SK-N-SH (cell line): Measurements from ENCODE around the gene KLHL41.

ENCODE experiments used
- FOXM1 ChIP-seq: IDR thresholded peaks from 2 replicates; pipeline ENCODE4 v1.4.0; 2012; ENCODE audit warnings: low read depth, mild to moderate bottlenecking
- GABPA ChIP-seq: IDR thresholded peaks from 2 replicates; pipeline ENCODE4 v1.4.0; 2012; ENCODE audit warnings: low read depth, mild to moderate bottlenecking
- JUND ChIP-seq: IDR thresholded peaks from 2 replicates; pipeline ENCODE4 v1.4.0; 2012
- RCOR1 ChIP-seq: fragments of 150-350 bp; IDR thresholded peaks from 2 replicates; pipeline ENCODE4 v1.6.1; 2017; ENCODE audit warnings: antibody characterized with exemption, low read length
- SIN3A ChIP-seq: IDR thresholded peaks from 2 replicates; pipeline ENCODE4 v1.6.1; 2012; ENCODE audit warnings: low read depth, mild to moderate bottlenecking, low read length, moderate library complexity, borderline replicate concordance
- SMC3 ChIP-seq: IDR thresholded peaks from 2 replicates; pipeline ENCODE4 v1.6.1; 2012; ENCODE audit warnings: low read depth, low read length, improper control_type of control experiment
- TF ChIP-seq, protein P1 (sequence below): fragments of 200-600 bp; sonication (generic); IDR thresholded peaks from 2 replicates; pipeline ENCODE4 v1.6.1; 2017; ENCODE audit warnings: antibody characterized with exemption, mild to moderate bottlenecking, moderate library complexity

GRCh38 chr2:169528271-169528701 is 18.8 kb downstream of the KLHL41 start:
- no peak for TF ChIP-seq RCOR1
- TF ChIP-seq, protein P1, sequence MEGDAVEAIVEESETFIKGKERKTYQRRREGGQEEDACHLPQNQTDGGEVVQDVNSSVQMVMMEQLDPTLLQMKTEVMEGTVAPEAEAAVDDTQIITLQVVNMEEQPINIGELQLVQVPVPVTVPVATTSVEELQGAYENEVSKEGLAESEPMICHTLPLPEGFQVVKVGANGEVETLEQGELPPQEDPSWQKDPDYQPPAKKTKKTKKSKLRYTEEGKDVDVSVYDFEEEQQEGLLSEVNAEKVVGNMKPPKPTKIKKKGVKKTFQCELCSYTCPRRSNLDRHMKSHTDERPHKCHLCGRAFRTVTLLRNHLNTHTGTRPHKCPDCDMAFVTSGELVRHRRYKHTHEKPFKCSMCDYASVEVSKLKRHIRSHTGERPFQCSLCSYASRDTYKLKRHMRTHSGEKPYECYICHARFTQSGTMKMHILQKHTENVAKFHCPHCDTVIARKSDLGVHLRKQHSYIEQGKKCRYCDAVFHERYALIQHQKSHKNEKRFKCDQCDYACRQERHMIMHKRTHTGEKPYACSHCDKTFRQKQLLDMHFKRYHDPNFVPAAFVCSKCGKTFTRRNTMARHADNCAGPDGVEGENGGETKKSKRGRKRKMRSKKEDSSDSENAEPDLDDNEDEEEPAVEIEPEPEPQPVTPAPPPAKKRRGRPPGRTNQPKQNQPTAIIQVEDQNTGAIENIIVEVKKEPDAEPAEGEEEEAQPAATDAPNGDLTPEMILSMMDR, result peak; percentile 87
- no peak for TF ChIP-seq FOXM1
- TF ChIP-seq GABPA, result no peak
- TF ChIP-seq JUND, result no peak
- peak; percentile 64 for TF ChIP-seq SMC3
- no peak for TF ChIP-seq SIN3A
